HepG2 (cell line): ENCODE data around the gene P2RX5. TPM values are rescaled to one million over a fixed set of nuclear protein-coding genes. Genes with fewer than 3 reads are reported as not detected.

Source experiments
- RFXANK ChIP-seq: IDR thresholded peaks from 2 replicates; pipeline ENCODE4 v1.6.1; 2016
- SMAD3 ChIP-seq: sonication (generic); formaldehyde crosslinking; IDR thresholded peaks from 2 replicates; pipeline ENCODE4 v1.4.0; 2020; ENCODE audit warnings: missing genetic modification reagents
- TSC22D2 ChIP-seq: sonication (generic); formaldehyde crosslinking; IDR thresholded peaks from 2 replicates; pipeline ENCODE4 v1.5.1; 2020; ENCODE audit warnings: missing genetic modification reagents, mild to moderate bottlenecking, borderline replicate concordance
- U2AF2 ChIP-seq: fragments of 200-400 bp; formaldehyde crosslinking; IDR thresholded peaks from 2 replicates; pipeline ENCODE4 v1.6.1; 2017; ENCODE audit warnings: low read depth, mild to moderate bottlenecking, low read length
- ZFYVE20 ChIP-seq: sonication (generic); formaldehyde crosslinking; IDR thresholded peaks from 2 replicates; pipeline ENCODE4 v1.8.0; 2023; ENCODE audit warnings: low read depth, mild to moderate bottlenecking, moderate library complexity, missing genetic modification reagents, borderline replicate concordance
- ZNF282 ChIP-seq: fragments of 450-650 bp; IDR thresholded peaks from 2 replicates; pipeline ENCODE4 v1.6.1; 2018; ENCODE audit not compliant: partially characterized antibody
- ZNF383 ChIP-seq: sonication (generic); formaldehyde crosslinking; IDR thresholded peaks from 2 replicates; pipeline ENCODE4 v1.4.0; 2020; ENCODE audit warnings: missing genetic modification reagents, mild to moderate bottlenecking, borderline replicate concordance
- ZNF569 ChIP-seq: sonication (generic); formaldehyde crosslinking; IDR thresholded peaks from 2 replicates; pipeline ENCODE4 v1.5.0; 2020; ENCODE audit warnings: mild to moderate bottlenecking, missing genetic modification reagents, moderate library complexity, borderline replicate concordance
- polyA plus RNA-seq, 8 experiments: library from polyadenylated mRNA; depleted of rRNA in 3 of 8; stranded (reverse) in 7 of 8; unstranded in 1 of 8; fragments of >200 nt; fragmentation: Illumina TruSeq in 4 of 8; extraction: Trizol in 4 of 8; gene quantifications; 2 replicates each; pipeline versions ENCODE4 v1.2.1 to v1.2.3, GENCODE V29; 2011 to 2016; ENCODE audit warnings: low read depth in 4 of 8, missing spikeins in 1 of 8, mixed read lengths in 1 of 8; ENCODE audit not compliant: insufficient read depth in 1 of 8
- total RNA-seq, 5 experiments: library from RNA; depleted of rRNA; stranded (reverse); fragments of >200 nt; fragmentation: Illumina TruSeq; extraction: Trizol; gene quantifications; 2 replicates each; pipeline ENCODE4 v1.2.3, GENCODE V29; 2016; ENCODE audit warnings: low read depth in 1 of 5
- TF ChIP-seq, protein P1 (sequence below): sonication (generic); formaldehyde crosslinking; IDR thresholded peaks from 2 replicates; pipeline ENCODE4 v1.4.0; 2020; ENCODE audit warnings: missing genetic modification reagents, mild to moderate bottlenecking, borderline replicate concordance
- TF ChIP-seq, protein P2 (sequence below): sonication (generic); formaldehyde crosslinking; IDR thresholded peaks from 2 replicates; pipeline ENCODE4 v1.4.0; 2020; ENCODE audit warnings: mild to moderate bottlenecking, missing genetic modification reagents
- TF ChIP-seq, protein P3 (sequence below): IDR thresholded peaks from 2 replicates; pipeline ENCODE4 v1.6.1; 2016; ENCODE audit warnings: low read depth, missing genetic modification reagents, missing compliant biosample characterization
- TF ChIP-seq, protein P4 (sequence below): sonication (generic); formaldehyde crosslinking; IDR thresholded peaks from 2 replicates; pipeline ENCODE4 v1.5.1; 2020; ENCODE audit warnings: mild to moderate bottlenecking, missing genetic modification reagents, moderate library complexity
- TF ChIP-seq, protein P5 (sequence below): sonication (generic); formaldehyde crosslinking; IDR thresholded peaks from 2 replicates; pipeline ENCODE4 v1.5.0; 2020; ENCODE audit warnings: missing genetic modification reagents
- TF ChIP-seq, protein P6 (sequence below): sonication (generic); formaldehyde crosslinking; conservative IDR thresholded peaks from 2 replicates; pipeline ENCODE4 v1.4.0; 2020; ENCODE audit warnings: mild to moderate bottlenecking, missing genetic modification reagents, moderate library complexity

Gene P2RX5
- total and polyA plus RNA-seq, 2 of the 13 experiments (the other 11 are each of a cell fraction or from before 2014, with no cell fraction given): 0.95 to 1.7 TPM

DNA sequence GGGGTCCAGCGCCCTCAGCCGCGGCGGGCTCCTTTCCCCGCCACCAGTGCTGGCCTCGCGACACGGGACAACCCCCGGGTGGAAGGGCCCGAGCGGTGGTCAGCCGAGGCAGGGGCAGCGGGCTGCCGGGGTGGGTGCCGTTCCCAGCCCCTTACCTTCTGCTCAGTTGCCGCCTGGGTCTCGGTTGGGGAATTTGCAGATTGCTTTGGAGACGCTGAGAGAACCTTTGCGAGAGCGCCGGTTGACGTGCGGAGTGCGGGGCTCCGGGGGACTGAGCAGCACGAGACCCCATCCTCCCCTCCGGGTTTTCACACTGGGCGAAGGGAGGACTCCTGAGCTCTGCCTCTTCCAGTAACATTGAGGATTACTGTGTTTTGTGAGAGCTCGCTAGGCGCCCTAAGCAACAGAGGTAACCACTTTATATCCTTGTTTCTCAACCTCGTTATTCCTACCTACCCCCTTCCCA, 59.0 kb downstream of the P2RX5 start (continued):
- TF ChIP-seq, protein P1, sequence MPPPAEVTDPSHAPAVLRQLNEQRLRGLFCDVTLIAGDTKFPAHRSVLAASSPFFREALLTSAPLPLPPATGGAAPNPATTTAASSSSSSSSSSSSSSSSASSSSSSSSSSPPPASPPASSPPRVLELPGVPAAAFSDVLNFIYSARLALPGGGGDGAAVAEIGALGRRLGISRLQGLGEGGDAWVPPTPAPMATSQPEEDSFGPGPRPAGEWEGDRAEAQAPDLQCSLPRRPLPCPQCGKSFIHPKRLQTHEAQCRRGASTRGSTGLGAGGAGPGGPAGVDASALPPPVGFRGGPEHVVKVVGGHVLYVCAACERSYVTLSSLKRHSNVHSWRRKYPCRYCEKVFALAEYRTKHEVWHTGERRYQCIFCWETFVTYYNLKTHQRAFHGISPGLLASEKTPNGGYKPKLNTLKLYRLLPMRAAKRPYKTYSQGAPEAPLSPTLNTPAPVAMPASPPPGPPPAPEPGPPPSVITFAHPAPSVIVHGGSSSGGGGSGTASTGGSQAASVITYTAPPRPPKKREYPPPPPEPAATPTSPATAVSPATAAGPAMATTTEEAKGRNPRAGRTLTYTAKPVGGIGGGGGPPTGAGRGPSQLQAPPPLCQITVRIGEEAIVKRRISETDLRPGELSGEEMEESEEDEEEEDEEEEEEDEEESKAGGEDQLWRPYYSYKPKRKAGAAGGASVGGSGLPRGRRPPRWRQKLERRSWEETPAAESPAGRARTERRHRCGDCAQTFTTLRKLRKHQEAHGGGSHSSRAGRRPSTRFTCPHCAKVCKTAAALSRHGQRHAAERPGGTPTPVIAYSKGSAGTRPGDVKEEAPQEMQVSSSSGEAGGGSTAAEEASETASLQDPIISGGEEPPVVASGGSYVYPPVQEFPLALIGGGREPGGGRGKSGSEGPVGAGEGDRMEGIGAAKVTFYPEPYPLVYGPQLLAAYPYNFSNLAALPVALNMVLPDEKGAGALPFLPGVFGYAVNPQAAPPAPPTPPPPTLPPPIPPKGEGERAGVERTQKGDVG: no peak; the same call in 1 of the 2 replicates
- TF ChIP-seq, protein P2, sequence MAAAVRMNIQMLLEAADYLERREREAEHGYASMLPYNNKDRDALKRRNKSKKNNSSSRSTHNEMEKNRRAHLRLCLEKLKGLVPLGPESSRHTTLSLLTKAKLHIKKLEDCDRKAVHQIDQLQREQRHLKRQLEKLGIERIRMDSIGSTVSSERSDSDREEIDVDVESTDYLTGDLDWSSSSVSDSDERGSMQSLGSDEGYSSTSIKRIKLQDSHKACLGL (CRISPR knock-in tag): no peak
- TF ChIP-seq, protein P3, sequence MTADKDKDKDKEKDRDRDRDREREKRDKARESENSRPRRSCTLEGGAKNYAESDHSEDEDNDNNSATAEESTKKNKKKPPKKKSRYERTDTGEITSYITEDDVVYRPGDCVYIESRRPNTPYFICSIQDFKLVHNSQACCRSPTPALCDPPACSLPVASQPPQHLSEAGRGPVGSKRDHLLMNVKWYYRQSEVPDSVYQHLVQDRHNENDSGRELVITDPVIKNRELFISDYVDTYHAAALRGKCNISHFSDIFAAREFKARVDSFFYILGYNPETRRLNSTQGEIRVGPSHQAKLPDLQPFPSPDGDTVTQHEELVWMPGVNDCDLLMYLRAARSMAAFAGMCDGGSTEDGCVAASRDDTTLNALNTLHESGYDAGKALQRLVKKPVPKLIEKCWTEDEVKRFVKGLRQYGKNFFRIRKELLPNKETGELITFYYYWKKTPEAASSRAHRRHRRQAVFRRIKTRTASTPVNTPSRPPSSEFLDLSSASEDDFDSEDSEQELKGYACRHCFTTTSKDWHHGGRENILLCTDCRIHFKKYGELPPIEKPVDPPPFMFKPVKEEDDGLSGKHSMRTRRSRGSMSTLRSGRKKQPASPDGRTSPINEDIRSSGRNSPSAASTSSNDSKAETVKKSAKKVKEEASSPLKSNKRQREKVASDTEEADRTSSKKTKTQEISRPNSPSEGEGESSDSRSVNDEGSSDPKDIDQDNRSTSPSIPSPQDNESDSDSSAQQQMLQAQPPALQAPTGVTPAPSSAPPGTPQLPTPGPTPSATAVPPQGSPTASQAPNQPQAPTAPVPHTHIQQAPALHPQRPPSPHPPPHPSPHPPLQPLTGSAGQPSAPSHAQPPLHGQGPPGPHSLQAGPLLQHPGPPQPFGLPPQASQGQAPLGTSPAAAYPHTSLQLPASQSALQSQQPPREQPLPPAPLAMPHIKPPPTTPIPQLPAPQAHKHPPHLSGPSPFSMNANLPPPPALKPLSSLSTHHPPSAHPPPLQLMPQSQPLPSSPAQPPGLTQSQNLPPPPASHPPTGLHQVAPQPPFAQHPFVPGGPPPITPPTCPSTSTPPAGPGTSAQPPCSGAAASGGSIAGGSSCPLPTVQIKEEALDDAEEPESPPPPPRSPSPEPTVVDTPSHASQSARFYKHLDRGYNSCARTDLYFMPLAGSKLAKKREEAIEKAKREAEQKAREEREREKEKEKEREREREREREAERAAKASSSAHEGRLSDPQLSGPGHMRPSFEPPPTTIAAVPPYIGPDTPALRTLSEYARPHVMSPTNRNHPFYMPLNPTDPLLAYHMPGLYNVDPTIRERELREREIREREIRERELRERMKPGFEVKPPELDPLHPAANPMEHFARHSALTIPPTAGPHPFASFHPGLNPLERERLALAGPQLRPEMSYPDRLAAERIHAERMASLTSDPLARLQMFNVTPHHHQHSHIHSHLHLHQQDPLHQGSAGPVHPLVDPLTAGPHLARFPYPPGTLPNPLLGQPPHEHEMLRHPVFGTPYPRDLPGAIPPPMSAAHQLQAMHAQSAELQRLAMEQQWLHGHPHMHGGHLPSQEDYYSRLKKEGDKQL (CRISPR knock-in tag): no peak
- TF ChIP-seq TSC22D2 (no peak), ZNF282 (no peak), SMAD3 (CRISPR knock-in tag) (no peak), U2AF2 (no peak), ZFYVE20 (CRISPR knock-in tag) (no peak), RFXANK (no peak), ZNF569 (CRISPR knock-in tag) (no peak), ZNF383 (no peak)
- TF ChIP-seq, protein P4, sequence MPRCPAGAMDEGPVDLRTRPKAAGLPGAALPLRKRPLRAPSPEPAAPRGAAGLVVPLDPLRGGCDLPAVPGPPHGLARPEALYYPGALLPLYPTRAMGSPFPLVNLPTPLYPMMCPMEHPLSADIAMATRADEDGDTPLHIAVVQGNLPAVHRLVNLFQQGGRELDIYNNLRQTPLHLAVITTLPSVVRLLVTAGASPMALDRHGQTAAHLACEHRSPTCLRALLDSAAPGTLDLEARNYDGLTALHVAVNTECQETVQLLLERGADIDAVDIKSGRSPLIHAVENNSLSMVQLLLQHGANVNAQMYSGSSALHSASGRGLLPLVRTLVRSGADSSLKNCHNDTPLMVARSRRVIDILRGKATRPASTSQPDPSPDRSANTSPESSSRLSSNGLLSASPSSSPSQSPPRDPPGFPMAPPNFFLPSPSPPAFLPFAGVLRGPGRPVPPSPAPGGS (CRISPR knock-in tag): no peak
- TF ChIP-seq, protein P5, sequence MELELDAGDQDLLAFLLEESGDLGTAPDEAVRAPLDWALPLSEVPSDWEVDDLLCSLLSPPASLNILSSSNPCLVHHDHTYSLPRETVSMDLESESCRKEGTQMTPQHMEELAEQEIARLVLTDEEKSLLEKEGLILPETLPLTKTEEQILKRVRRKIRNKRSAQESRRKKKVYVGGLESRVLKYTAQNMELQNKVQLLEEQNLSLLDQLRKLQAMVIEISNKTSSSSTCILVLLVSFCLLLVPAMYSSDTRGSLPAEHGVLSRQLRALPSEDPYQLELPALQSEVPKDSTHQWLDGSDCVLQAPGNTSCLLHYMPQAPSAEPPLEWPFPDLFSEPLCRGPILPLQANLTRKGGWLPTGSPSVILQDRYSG (CRISPR knock-in tag): no peak
- TF ChIP-seq, protein P6, sequence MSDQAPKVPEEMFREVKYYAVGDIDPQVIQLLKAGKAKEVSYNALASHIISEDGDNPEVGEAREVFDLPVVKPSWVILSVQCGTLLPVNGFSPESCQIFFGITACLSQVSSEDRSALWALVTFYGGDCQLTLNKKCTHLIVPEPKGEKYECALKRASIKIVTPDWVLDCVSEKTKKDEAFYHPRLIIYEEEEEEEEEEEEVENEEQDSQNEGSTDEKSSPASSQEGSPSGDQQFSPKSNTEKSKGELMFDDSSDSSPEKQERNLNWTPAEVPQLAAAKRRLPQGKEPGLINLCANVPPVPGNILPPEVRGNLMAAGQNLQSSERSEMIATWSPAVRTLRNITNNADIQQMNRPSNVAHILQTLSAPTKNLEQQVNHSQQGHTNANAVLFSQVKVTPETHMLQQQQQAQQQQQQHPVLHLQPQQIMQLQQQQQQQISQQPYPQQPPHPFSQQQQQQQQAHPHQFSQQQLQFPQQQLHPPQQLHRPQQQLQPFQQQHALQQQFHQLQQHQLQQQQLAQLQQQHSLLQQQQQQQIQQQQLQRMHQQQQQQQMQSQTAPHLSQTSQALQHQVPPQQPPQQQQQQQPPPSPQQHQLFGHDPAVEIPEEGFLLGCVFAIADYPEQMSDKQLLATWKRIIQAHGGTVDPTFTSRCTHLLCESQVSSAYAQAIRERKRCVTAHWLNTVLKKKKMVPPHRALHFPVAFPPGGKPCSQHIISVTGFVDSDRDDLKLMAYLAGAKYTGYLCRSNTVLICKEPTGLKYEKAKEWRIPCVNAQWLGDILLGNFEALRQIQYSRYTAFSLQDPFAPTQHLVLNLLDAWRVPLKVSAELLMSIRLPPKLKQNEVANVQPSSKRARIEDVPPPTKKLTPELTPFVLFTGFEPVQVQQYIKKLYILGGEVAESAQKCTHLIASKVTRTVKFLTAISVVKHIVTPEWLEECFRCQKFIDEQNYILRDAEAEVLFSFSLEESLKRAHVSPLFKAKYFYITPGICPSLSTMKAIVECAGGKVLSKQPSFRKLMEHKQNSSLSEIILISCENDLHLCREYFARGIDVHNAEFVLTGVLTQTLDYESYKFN (CRISPR knock-in tag): no peak
